OCI-LY3 (cell line): Measurements from ENCODE around the gene TCEAL8.

ENCODE experiments used
- EZH2phosphoT487 ChIP-seq: fragments of 200-600 bp; shearing (Covaris generic); IDR thresholded peaks from 2 replicates; pipeline ENCODE4 v1.6.1; 2018; ENCODE audit warnings: antibody characterized with exemption, mixed run types, low read depth
- TF ChIP-seq, protein P1 (sequence below): fragments of 200-600, 300-600 bp; sonication (generic); IDR thresholded peaks from 2 replicates; pipeline ENCODE4 v1.5.1; 2014; ENCODE audit warnings: antibody characterized with exemption, low read length, low read depth

DNA sequence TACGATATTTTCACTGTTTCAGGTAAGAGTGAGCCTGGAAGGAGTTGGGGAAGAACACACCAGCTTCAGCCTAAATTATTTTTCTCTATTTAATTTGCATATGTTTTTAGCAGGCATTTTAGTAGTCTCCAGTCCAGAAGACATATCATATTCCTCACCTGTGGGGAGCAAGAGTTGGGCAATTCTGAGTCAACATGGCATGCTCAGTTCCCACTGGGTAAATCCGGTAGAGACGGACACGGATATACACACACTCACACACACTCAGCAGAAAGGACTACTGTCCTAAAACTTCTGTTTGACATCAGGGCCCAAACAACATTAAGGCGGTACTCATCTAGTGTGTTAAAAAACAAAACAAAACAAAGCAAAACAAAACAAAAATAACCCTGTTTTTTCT lies 44.9 kb downstream of the TCEAL8 start:
- TF ChIP-seq, protein P1, sequence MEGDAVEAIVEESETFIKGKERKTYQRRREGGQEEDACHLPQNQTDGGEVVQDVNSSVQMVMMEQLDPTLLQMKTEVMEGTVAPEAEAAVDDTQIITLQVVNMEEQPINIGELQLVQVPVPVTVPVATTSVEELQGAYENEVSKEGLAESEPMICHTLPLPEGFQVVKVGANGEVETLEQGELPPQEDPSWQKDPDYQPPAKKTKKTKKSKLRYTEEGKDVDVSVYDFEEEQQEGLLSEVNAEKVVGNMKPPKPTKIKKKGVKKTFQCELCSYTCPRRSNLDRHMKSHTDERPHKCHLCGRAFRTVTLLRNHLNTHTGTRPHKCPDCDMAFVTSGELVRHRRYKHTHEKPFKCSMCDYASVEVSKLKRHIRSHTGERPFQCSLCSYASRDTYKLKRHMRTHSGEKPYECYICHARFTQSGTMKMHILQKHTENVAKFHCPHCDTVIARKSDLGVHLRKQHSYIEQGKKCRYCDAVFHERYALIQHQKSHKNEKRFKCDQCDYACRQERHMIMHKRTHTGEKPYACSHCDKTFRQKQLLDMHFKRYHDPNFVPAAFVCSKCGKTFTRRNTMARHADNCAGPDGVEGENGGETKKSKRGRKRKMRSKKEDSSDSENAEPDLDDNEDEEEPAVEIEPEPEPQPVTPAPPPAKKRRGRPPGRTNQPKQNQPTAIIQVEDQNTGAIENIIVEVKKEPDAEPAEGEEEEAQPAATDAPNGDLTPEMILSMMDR, result no peak
- no peak for TF ChIP-seq EZH2phosphoT487
